ENCODE results near the gene TSPAN18. TPM values are rescaled to one million over a fixed set of nuclear protein-coding genes. Genes with fewer than 3 reads are reported as not detected.

TSPAN18 gene
- total RNA-seq, 6 donors from 2014 or later = 8.2 to 48.6 (median 17.5) TPM

DNA sequence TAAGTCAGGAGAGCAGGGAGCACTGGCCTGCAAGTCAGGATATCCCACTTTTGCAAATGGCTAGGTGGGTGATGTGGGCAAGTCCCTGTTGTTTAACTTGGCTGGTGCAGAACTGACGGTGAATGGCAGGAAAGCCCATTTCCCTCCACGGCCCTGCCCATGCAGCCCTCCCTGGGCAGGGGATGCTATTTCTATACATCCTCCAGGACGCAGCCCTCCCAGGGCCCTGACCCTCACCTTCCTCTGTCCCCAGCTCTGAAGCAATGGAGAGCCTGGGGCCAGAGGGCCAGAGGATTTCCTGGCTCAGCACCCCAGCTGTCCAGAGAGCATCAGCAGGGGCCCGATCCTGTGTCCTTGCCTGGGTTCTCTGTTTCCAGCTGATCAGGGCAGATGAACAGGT is 91.3 kb downstream of the TSPAN18 start:
- WGBS, 2 donors = 75% methylated on average over 4 of the region's 4 CpGs; no CpG with 5 or more reads in 1 of the 2 donors
- no peak overlapping the region for H3K27ac ChIP-seq
- H3K36me3 ChIP-seq = no peaks in the 10 kb centered on the region
- H3K4me3 ChIP-seq = no peak overlapping the region
- no peaks in the 10 kb centered on the region for H3K9me3 ChIP-seq
- no peaks in the 10 kb centered on the region for H3K27me3 ChIP-seq
- no peak for ATAC-seq (ENCODE audit: low FRiP score in 2 of 2)
- TF ChIP-seq POLR2AphosphoS5 (IDR thresholded peaks at IDR 0.05) (no peak), EP300 (IDR thresholded peaks at IDR 0.05) (no peak), POLR2A (IDR thresholded peaks at IDR 0.05) (no peak)
- TF ChIP-seq, protein P1, sequence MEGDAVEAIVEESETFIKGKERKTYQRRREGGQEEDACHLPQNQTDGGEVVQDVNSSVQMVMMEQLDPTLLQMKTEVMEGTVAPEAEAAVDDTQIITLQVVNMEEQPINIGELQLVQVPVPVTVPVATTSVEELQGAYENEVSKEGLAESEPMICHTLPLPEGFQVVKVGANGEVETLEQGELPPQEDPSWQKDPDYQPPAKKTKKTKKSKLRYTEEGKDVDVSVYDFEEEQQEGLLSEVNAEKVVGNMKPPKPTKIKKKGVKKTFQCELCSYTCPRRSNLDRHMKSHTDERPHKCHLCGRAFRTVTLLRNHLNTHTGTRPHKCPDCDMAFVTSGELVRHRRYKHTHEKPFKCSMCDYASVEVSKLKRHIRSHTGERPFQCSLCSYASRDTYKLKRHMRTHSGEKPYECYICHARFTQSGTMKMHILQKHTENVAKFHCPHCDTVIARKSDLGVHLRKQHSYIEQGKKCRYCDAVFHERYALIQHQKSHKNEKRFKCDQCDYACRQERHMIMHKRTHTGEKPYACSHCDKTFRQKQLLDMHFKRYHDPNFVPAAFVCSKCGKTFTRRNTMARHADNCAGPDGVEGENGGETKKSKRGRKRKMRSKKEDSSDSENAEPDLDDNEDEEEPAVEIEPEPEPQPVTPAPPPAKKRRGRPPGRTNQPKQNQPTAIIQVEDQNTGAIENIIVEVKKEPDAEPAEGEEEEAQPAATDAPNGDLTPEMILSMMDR (IDR thresholded peaks at IDR 0.05) = no peak
- DNase-seq = no peak
- H3K4me1 ChIP-seq = peaks cover 7 to 14% (median 12%) of the 10 kb centered on the region in 4 donors

DNA sequence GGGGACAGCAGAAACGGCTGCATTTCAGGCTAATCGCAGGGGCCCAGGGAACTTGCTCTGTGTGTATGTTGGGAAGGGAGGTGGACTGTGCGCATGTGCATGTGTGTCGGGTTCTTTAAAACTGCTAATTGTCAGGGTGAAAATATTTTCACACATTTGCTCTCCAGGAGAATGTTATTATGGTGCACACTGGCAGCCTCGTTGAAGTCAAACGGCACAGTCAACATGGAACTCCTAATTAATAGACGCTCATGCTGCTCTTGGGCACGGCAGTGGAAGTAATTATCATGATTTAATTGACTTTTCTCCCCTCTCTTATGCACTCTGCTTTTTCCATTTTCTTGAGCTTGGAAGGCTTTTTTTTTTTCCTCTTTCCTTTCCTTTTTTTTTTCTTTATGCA is 92.6 kb downstream of the TSPAN18 start:
- peaks cover 3 to 9% (median 7%) of the 10 kb centered on the region in 4 donors for H3K4me1 ChIP-seq
- DNase-seq (no peak), ATAC-seq (ENCODE audit: low FRiP score in 2 of 2) (no peak)
- no peaks in the 10 kb centered on the region for H3K27me3 ChIP-seq
- H3K27ac ChIP-seq = no peak overlapping the region
- TF ChIP-seq, protein P1 (IDR thresholded peaks at IDR 0.05) = no peak
- no peak for TF ChIP-seq EP300 (IDR thresholded peaks at IDR 0.05)
- H3K36me3 ChIP-seq = no peaks in the 10 kb centered on the region
- no peaks in the 10 kb centered on the region for H3K9me3 ChIP-seq
- whole genome bisulfite sequencing, 2 donors = 83 to 87% methylated on average over 7 to 8 of the region's 8 CpGs
- no peak overlapping the region for H3K4me3 ChIP-seq

DNA sequence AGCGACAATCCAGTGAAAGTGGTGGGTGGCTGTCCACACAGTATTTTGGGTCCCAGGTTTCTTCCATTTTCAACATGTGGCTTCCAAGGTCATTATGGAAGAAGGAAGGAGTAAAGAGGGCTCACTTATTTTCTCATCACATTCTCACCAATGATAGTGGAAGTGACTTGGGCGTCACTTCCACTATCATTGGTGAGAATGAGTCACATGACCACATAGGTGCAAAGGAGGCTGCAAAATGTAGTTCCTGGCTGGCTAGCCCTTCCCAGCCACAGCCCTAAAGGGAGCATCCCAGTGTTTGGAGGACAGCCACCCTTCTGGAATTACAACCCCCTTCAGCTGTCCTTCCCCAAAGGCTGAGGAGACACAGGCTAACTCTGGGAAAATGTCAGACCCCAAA is 95.6 kb downstream of the TSPAN18 start:
- no peaks in the 10 kb centered on the region for H3K36me3 ChIP-seq
- peaks cover 0 to 13% (median 4%) of the 10 kb centered on the region in 4 donors for H3K4me1 ChIP-seq
- no peaks in the 10 kb centered on the region for H3K9me3 ChIP-seq
- H3K4me3 ChIP-seq = no peak overlapping the region
- H3K27ac ChIP-seq = no peak overlapping the region
- ATAC-seq (ENCODE audit: low FRiP score in 2 of 2) (no peak), DNase-seq (no peak)
- no peaks in the 10 kb centered on the region for H3K27me3 ChIP-seq
- whole genome bisulfite sequencing, 2 donors = 50% methylated on average over 2 of the region's 2 CpGs
- TF ChIP-seq POLR2A (IDR thresholded peaks at IDR 0.05) (no peak), POLR2AphosphoS5 (IDR thresholded peaks at IDR 0.05) (no peak), EP300 (IDR thresholded peaks at IDR 0.05) (no peak)
- TF ChIP-seq, protein P1 (IDR thresholded peaks at IDR 0.05) = no peak

DNA sequence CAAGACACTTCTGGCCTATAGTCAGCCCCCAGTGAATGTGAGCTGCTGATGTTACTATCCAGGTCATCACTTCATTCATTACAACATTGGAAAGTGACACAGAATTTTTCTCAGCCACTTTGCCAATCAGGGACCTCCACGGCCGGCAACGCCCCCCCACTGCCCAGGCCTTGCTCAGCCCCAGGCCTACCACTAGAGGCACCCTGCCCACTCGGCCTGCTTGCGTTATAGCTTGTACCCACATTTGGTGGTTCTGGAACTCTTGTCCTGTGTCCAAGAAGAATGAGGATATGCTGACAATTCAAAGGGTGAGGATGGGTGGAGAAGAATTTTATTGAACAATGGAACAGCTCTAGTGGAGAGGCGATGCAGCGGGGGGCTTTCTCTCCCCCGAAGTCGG is 96.2 kb downstream of the TSPAN18 start:
- no peak overlapping the region for H3K27ac ChIP-seq
- no peaks in the 10 kb centered on the region for H3K27me3 ChIP-seq
- no peaks in the 10 kb centered on the region for H3K36me3 ChIP-seq
- peaks cover 0 to 10% (median 4%) of the 10 kb centered on the region in 4 donors for H3K4me1 ChIP-seq
- ATAC-seq (ENCODE audit: low FRiP score in 2 of 2) (no peak), DNase-seq (peak in 1 of 2 donors; percentile 55)
- WGBS, 2 donors = 52 to 85% methylated on average over 9 of the region's 9 CpGs
- TF ChIP-seq EP300 (IDR thresholded peaks at IDR 0.05) = no peak
- no peak for TF ChIP-seq POLR2AphosphoS5 (IDR thresholded peaks at IDR 0.05)
- TF ChIP-seq POLR2A (IDR thresholded peaks at IDR 0.05) = no peak
- TF ChIP-seq, protein P1 (IDR thresholded peaks at IDR 0.05) = no peak
- H3K9me3 ChIP-seq = no peaks in the 10 kb centered on the region
- no peak overlapping the region for H3K4me3 ChIP-seq

DNA sequence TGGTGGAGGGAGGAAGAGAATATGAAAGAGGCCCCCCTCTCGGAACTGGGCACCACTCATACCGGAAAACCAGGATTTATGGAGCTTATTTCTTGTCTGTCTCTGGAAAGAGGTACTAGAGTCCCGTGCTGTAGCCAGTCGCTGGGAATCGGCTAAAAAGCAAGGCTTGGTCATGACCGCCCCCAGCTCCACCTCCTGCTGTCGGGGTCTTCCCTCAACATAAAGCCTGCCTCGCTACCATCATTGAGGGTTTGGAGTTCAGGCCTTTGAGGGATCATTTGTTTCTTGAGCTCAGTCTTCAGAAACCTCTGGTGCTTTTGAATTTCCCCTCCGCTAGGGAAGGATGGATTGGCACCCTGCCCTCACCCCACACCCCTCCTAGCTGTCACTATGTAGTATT is 97.1 kb downstream of the TSPAN18 start:
- DNase-seq (no peak), ATAC-seq (ENCODE audit: low FRiP score in 2 of 2) (no peak)
- no peaks in the 10 kb centered on the region for H3K36me3 ChIP-seq
- no peaks in the 10 kb centered on the region for H3K9me3 ChIP-seq
- H3K27ac ChIP-seq = peak overlapping the region in 3 of 4 donors; percentile 24 to 79 (median 43)
- H3K4me1 ChIP-seq = peaks cover 0 to 8% (median 4%) of the 10 kb centered on the region in 4 donors
- no peaks in the 10 kb centered on the region for H3K27me3 ChIP-seq
- TF ChIP-seq POLR2A (IDR thresholded peaks at IDR 0.05) = no peak
- WGBS, 2 donors = 67 to 77% methylated on average over 9 of the region's 9 CpGs
- H3K4me3 ChIP-seq = no peak overlapping the region
